Retinal pigment epithelial cell (primary cell): ENCODE measurements around the gene U2AF2.

Source experiments
- DNase-seq: peaks from one replicate; pipeline ENCODE4 v3.0.0-alpha.2; 2010; ENCODE audit warnings: low read depth
- H3K4me3 ChIP-seq: 2 replicates; pipeline ENCODE4 v1.5.1; 2011; ENCODE audit warnings: mild to moderate bottlenecking, low read length, control low read depth, moderate library complexity
- CTCF ChIP-seq: conservative IDR thresholded peaks from 2 replicates; pipeline ENCODE4 v1.5.1; 2011; ENCODE audit warnings: low read depth, low read length, control low read depth, inconsistent platforms

The U2AF2 gene

GRCh38 chr19:55649268-55650125, 5.3 kb upstream of the U2AF2 start:
- peak overlapping the region; percentile 71 for H3K4me3 ChIP-seq
- TF ChIP-seq CTCF, result no peak
- no peak for DNase-seq

GRCh38 chr19:55650126-55650557, 4.7 kb upstream of the U2AF2 start:
- TF ChIP-seq CTCF, result no peak
- no peak for DNase-seq
- H3K4me3 ChIP-seq, result no peak overlapping the region

- no peak for TF ChIP-seq CTCF
- H3K4me3 ChIP-seq, result no peak overlapping the region
- DNase-seq, result no peak
Observed at GRCh38 chr19:55650602-55651230, 4.1 kb upstream of the U2AF2 start.

- no peak for DNase-seq
- no peak overlapping the region for H3K4me3 ChIP-seq
- TF ChIP-seq CTCF, result no peak
Observed at GRCh38 chr19:55651236-55651635, 3.6 kb upstream of the U2AF2 start.

GRCh38 chr19:55652311-55653128, 2.3 kb upstream of the U2AF2 start:
- DNase-seq, result no peak
- no peak for TF ChIP-seq CTCF
- H3K4me3 ChIP-seq, result no peak overlapping the region

GRCh38 chr19:55653651-55654322, 1.0 kb upstream of the U2AF2 start:
- peak; percentile 100 for TF ChIP-seq CTCF
- DNase-seq, result peak; percentile 96
- H3K4me3 ChIP-seq, result peak overlapping the region; percentile 89
